Middle frontal gyrus (tissue), 1 donor: Measurements from ENCODE around the gene ACBD5.
A peak's percentile ranks its signal among the peaks of the same experiment; 100 is the strongest.
"Not testable (repeated sequence)": the region's sequence is repeated elsewhere in the genome, so short reads cannot be mapped to it uniquely, and the experiment has no call there.

ENCODE experiments used
- DNase-seq: peaks from one replicate; pipeline ENCODE4 v3.0.0-alpha.2; 2015; ENCODE audit warnings: low spot score; ENCODE audit errors: extremely low spot score

ACBD5 gene

DNA sequence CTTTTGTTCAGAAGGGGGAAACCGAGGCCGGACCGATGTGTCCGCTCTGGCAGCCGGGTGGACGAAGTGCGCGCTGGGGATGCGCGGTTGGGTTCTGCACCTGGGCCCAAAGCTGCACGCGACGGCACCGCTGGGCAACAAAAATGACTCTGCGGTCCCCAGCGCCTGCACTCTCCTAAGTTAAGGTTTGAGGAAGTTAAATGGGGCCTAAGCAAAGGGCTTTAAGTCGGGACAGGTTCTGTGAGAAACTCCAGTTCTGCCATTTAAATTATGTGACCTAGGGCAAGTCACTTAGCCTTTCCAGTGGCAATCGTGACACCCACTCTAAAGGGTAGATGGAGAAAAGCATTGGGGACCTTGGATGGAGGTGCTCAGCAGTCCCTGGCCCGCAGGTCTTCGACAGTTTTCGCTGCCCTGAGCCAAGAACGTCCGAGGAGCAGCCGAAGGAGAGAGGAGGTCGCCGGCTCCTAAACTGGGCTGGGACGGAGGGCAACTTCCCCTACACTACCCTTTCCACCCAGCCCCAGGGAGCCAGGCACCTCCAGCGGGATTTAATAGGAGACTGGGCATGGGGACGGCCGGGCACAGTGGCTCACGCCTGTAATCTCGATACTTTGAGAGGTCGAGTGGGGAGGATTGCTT, 534 bp upstream of the ACBD5 start:
- DNase-seq: no peak

DNA sequence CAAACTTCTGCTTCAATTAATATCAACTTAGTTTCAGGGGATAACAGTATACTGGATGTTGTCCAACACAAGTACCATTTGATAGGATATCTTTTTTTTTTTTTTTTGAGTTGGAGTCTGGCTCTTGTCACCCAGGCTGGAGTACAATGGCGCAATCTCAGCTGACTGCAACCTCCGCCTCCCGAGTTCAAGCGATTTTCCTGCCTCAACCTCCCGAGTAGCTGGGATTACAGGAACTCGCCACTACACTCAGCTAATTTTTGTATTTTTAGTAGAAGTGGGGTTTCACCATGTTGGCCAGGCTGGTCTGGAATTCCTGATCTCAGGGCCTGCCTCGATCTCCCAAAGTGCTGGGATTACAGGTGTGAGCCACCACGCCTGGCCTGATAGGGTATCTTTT, 3.1 kb downstream of the ACBD5 start:
- not testable (repeated sequence) for DNase-seq

DNA sequence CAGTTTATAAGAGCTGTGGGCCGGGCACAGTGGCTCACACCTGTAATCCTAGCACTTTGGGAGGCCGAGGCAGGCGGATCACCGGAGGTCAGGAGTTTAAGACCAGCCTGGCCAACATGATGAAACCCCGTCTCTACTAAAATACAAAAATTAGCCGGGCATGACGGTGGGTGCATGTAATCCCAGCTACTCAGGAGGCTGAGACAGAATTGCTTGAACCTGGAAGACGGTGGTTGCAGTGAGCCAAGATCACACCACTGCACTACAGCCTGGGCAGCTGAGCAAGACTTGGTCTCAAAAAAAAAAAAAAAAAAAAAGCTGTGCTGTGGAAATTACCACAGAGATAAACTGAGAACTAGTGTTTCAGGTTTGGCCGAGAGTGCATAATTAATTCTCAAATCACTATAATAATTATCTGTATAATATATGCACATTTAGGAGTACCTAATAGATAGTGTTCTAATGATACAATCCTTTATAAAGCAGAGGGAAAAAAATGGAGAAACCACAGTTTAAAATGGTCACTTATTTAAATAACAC, 3.9 kb downstream of the ACBD5 start:
- not testable (repeated sequence) for DNase-seq

DNA sequence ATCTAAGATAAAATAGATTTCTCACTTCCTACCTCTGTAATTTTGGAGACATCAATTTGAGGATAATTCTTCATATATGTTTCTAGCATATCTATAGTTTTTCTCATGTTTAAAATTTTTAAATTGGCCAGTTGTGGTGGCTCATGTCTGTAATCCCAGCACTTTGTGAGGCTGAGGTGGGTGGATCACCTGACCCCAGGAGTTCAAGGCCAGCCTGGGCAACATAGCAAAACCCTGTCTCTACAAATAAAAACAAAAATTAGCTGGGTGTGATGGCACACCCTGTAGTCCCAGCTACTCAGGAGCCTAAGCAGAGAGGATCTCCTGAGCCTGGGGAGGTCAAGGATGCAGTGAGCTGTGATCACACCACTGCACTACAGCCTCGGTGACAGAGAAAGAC, 4.9 kb downstream of the ACBD5 start:
- DNase-seq: no peak

DNA sequence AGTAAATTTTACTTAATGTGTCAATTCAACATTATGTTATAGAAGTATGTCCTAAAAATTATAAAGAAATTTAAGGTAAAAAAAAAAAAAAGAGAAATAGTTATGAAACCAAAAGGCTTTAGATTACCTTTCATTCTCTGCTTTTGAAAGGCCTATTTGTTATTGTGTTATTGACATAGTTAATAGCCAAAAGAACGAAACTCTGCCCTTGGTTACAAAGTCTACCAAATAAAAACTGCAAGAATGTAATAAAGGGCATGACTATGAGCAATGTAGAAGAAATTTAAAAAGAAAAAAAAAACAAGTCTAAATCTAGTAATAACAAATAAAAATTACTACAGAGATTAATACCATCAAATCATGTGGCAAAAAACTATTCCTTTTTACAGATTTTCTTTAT, 10.6 kb downstream of the ACBD5 start:
- no peak for DNase-seq

DNA sequence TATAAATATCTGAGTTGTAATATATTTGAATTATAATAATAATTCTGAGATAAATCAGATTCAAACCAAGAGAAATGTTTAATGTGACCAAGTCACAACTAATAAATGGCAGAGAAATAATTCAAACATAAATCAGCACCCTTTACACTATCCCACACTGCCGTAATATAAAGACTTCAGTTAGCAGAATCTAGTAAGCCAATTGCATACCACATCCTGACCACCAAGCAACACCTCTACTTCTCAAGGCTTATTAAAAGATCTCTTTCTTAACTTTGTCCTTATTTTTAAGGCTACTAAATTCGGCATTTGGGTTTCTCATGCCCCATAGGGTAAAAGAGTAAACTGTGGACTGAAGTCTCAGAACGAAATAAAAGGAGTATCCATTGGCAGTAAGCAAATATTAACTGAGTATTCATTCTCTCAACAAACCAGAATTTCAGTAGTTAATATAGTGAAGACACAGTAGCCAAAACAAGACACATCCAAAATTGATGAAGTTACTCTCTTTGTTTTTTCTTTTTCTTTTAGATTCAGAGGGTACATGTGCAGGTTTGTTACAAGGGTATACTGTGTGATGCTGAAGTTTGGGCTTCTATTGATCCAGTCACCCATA, 14.8 kb downstream of the ACBD5 start:
- DNase-seq: no peak

DNA sequence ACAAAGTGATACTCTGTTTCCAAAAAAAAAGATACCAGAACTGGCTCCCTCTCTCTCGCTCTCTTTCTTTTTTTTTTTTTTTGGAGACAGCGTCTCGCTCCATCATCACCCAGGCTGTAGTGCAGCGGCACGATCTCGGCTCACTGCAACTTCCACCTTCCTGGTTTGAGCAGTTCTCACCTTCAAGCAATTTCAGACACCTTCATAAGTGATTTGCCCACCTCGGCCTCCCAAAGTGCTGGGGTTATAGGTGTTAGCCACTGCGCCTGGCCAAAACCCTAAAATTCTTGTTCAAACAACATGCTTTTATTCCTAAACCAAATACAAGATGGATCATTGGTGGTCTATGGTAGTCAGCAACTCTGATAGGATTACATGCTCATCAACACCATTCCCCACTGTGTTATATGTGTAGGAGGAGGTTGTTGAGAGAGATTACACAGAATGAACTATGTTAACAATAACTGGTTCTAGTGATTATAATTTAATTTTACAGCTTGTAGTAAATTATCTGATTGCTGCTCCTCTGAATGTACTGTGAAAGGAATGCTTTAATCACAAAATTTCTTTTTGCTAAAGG, 15.5 kb downstream of the ACBD5 start:
- no peak for DNase-seq

DNA sequence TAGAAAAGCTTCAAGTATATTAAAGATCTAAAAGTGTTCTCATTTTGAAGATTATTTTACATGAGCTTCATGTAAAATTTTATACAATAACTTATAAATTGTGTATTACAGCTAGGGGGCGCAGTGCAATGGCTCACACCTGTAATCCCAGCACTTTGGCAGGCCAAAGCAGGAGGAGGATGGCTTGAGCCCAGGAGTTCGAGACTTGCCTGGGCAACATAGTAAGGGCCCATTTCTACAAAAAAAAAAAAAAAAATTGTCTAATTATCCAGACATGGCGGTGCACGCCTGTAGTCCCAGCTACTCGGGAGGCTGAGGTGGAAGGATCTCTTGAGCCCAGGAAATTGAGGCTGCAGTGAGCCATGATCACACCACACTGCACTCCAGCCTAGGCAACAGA, 16.6 kb downstream of the ACBD5 start:
- DNase-seq: no peak

DNA sequence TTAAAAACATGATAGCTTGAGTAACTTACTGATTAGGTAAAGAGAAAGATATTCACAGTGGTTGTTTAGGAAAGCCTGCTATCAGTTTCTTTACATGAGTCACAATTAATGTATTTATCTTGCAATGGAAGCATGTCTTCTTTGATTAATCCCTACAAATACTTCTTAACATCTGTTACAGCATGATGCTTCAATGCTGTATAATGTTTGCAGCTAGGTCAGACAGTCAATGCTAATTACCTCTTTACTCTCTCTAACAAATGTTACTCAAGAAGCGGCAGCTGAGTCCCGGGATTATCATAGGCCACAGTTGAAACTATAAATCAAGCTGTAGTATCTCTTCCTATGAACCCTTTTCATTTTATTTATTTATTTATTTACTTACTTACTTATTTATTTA, 33.2 kb downstream of the ACBD5 start:
- no peak for DNase-seq

DNA sequence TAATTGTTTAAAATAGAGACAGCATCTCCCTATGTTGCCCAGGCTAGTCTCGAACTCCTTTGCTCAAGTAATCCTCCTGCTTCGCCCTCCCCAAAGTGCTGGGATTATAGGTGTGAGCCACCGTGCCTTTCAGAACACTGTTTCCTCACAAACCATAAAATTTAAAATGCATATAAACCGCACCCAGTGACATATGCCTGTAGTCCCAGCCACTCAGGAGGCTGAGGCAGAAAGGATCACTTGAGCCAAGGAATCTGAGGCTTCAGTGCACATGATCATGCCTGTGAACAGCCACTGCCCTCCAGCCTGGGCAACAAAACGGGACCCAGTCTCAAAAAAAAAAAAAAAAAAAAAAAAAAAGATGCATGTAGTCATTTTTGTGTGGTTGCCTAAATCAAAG, 36.8 kb downstream of the ACBD5 start:
- no peak for DNase-seq

DNA sequence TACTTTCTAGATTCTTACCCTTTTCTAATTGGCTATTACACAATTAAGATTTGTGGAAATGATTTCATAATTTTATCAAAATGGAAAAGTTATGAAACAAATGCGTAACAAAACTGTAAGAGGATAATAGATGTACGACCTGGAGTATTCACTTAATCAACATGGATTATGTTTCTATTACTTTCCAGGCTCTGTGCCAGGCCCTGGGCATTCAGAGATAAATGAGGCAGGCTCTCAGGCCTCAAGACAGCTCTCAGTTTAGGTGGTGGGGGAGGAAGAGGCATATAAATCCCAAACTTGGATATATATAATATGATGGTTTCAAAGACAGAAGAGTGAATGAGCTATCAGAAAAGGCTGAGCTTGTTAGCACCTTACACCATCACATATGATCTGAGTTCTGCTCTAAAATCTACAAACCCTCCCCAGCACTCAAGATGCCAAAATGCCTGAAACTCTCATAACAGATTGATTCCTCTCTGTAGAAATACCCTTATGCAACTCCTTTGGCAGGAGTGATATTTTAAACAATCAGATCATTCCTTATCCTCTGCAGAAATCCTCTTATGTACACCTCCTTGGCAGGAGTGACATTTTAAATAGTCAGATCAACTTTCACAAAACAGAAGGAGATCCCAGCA, 42.5 kb downstream of the ACBD5 start:
- no peak for DNase-seq

DNA sequence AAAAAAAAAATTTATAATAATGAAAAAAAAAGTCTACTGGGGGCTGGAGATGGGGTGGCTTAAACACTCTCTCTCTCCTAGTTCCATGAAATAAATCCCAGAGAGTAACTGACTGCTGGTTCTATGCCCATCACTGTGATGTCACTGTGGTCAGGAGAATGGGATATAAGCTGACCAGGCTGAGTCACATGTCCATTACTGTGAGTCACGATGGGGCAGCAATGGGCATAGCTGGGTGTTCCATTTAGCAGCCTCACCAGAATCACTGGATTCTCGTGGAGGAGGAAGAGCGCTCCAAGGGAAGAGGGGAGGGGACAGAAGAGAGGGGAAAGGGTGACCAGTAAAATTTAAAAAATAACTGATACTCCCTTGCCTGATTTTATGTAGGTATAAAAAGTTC, 48.3 kb downstream of the ACBD5 start:
- no peak for DNase-seq

DNA sequence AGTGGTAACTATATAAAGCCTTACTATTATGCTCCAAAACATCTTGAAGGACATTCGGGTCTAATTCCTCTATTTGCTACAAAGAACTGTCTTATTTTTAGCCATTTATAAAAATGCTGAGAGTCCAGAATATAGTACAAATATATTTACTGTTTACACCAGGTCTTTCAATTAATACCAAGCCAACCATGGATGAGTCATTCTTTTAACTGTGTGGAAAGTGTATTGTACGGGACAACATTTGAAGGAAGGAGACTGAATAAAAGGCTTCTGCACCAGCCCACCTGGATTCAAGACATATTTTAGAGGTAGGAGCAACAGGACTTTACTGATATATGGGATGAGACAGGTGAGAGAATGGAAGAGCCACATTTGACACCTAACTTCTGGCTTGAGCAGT, 50.1 kb downstream of the ACBD5 start:
- DNase-seq: no peak

DNA sequence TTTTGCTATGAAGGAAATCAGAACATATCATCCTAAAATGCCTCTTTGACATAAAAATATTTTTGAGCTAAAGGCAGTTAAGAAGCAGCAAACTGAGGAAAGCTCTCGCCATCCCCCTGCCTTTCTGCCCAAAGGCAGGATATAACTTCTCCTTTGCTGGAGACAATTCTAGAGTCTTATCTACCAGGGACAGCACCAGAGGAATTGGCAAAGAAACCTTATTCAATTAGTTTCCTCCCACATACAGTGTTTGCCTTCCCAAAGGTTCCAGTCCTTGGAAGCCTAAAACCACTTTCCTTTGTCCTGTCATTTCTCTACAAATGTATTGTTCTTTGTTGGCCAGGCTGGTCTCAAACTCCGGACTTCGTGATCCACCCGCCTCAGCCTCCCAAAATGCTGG, 51.7 kb downstream of the ACBD5 start:
- no peak for DNase-seq

DNA sequence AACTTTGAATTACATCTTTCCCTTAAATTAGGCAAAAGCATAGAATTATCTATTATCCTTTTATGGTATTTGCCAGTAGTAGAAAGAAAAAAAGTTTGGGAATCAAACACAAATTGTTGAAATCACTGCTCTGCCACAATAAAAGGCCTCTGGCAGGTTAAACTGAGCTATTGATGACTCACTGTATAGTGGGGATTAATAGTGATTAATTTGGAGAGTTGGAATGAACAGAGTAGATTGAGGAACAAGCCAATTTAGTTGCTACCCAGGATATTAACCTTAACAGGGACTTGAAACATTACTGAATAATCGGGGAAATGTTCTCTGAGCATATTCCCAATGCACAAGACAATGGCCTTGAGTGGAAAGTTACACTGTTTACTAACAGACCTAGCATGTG, 52.3 kb downstream of the ACBD5 start:
- no peak for DNase-seq

DNA sequence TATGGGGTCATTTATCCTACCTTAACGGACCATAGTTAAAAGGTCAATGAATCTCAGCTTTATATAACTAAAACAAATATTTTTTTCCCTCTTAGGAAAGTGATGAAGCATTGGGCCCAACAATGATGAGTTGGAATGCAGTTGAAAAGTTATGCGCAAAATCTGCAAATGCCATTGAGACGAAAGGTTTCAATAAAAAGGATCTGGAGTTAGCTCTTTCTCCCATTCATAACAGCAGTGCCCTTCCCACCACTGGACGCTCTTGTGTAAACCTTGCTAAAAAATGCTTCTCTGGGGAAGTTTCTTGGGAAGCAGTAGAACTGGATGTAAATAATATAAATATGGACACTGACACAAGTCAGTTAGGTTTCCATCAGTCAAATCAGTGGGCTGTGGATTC, 70.7 kb downstream of the ACBD5 start:
- no peak for DNase-seq

DNA sequence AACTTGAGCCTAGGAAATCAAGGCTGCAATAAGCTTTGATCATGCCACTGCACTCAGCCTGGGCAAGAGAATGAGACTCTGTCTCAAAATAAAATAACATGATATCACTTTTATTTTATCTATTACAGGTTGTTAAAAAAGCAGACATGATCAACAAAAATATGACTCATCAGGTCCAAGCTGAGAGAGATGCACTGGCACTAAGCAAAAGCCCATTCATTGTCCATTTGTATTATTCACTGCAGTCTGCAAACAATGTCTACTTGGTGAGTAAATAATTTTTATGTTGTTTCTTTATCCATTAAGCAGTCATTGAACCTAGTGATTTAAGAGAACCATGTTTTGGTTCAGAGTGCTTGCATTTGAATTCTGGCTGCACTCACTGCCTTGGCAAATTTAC, 82.2 kb downstream of the ACBD5 start:
- no peak for DNase-seq

DNA sequence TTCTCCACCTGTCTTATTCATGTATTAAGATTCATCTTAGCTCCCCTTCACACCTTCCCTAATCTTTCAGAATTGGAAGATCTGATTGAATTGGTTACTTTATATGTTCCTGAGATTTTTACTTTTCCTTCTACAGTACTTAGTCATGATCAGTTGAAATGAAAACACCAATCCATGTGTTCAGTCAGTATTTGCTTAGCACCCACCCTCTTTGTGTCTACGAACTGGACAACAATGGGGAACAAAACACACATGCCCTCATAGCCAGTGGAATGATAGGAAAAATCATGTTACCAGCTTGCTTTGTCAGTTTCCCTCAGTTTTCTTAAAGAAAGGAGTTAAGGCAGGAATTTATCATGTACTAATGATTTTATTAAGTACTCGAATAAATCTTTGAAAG, 83.4 kb downstream of the ACBD5 start:
- no peak for DNase-seq

DNA sequence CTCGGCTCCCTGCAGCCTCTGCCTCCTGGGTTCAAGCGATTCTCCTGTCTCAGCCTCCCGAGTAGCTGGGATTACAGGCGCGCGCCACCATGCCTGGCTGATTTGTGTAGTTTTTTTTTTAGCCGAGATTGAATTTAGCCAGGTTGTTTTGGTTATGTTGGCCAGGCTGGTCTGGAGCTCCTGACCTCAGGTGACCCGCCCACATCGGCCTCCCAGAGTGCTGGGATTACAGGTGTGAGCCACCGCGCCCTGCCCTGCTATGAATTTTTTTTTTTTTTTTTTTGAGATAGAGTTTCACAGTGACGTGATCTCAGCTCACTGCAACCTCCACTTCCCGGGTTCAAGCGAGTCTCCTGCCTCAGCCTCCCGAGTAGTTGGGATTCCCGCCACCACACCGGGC, 84.0 kb downstream of the ACBD5 start:
- DNase-seq: not testable (repeated sequence)

DNA sequence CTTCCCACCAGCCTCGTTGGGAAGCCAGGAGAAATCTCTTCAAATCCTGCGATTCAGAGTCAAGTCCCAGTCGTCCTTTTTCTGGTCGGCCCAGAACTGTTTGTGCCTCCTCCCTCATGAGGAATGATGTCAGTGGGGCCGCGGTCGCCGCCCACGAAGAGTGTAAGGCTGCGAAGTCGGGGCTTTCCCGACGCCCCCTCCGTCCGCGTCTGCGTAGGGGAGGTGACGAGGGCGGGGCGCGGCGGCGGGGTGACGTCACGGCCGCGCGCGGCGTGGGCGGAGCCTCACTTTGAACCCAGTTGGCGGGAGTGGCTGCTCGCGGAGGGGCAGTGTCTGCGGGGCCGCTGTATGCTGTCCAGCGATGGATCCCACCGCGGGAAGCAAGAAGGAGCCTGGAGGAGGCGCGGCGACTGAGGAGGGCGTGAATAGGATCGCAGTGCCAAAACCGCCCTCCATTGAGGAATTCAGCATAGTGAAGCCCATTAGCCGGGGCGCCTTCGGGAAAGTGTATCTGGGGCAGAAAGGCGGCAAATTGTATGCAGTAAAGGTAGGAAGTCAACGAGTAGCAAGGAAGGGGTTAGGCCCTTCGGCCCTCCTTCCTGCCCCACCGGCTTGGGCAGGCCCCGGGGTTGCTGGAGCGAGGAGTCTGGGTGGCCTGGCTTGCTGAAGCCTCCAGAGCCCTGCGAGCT, 85.4 kb downstream of the ACBD5 start, which contains the start of gene MASTL:
MASTL (plus strand) TSS at position 287 of the 689 bp plus-strand sequence; CDS start at position 362, 75 bp downstream.
- peak; percentile 73 for DNase-seq

DNA sequence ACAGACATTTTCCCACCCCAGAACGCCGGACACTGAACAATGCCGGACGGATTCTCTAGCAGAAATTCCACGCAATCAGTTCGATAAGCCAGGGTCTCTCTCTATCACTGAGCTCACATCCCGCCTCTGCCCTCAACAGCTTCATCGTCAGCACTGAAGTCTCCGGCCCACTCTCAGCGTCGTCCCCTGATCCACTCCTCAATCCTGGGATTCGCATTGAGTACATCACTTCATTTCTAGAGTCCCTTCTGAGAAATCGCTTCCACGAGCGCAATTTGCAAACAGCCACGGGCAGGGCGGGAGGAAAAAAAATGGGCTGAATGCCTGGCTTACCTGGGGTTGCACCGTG, 86.8 kb downstream of the ACBD5 start:
- no peak for DNase-seq

DNA sequence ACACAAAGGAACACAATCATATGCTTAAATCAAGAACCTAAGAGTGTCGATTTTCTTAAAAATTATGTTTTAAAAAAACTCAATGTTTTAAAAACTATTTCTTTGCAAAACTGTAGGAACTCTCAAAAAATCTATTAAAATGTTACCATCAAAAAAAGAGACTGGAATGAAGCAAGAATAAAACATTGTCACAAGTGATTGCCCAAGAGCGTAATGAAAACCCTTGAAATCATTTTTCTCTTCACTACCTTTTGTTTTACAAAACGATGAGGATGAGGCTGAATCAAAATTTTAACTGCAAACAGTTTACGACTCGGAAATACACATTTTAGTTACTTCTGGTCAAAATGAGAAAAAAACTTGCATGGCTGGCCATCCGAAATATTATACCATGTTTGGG, 87.3 kb downstream of the ACBD5 start:
- DNase-seq: no peak
